ENCODE results near the gene MMP13. TPM values are rescaled to one million over a fixed set of nuclear protein-coding genes. Genes with fewer than 3 reads are reported as not detected.
"Not testable (repeated sequence)": the region's sequence is repeated elsewhere in the genome, so short reads cannot be mapped to it uniquely, and the experiment has no call there.

The MMP13 gene
- total RNA-seq: 0.13 TPM in 1 of 2 replicates, not detected in the other

- no peak for DNase-seq (ENCODE audit: low read depth)
- no peaks in the 10 kb centered on the region for H3K36me3 ChIP-seq (ENCODE audit: control insufficient read depth, insufficient read depth, low read length)
- H3K27me3 ChIP-seq (ENCODE audit: control insufficient read depth, insufficient read depth, low read length): no peaks in the 10 kb centered on the region
- no peak within 1 kb of the TSS for H3K4me3 ChIP-seq (ENCODE audit: low read depth, low read length)
- TF ChIP-seq, protein P1, sequence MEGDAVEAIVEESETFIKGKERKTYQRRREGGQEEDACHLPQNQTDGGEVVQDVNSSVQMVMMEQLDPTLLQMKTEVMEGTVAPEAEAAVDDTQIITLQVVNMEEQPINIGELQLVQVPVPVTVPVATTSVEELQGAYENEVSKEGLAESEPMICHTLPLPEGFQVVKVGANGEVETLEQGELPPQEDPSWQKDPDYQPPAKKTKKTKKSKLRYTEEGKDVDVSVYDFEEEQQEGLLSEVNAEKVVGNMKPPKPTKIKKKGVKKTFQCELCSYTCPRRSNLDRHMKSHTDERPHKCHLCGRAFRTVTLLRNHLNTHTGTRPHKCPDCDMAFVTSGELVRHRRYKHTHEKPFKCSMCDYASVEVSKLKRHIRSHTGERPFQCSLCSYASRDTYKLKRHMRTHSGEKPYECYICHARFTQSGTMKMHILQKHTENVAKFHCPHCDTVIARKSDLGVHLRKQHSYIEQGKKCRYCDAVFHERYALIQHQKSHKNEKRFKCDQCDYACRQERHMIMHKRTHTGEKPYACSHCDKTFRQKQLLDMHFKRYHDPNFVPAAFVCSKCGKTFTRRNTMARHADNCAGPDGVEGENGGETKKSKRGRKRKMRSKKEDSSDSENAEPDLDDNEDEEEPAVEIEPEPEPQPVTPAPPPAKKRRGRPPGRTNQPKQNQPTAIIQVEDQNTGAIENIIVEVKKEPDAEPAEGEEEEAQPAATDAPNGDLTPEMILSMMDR (IDR thresholded peaks at IDR 0.05; ENCODE audit: insufficient read depth, low read length, poor library complexity, severe bottlenecking): no peak
These were observed at the start of gene MMP13 for GRCh38 chr11:102955624-102956023. Gene MMP13, minus strand, starts transcription at chr11:102955732. Its CDS starts 27 bp downstream, at chr11:102955705.

- not testable (repeated sequence) for H3K27me3 ChIP-seq (ENCODE audit: control insufficient read depth, insufficient read depth, low read length); H3K36me3 ChIP-seq (ENCODE audit: control insufficient read depth, insufficient read depth, low read length); H3K4me3 ChIP-seq (ENCODE audit: low read depth, low read length); DNase-seq (ENCODE audit: low read depth)
These were observed 48.7 kb upstream of the MMP13 start for GRCh38 chr11:103004234-103004633.

DNA sequence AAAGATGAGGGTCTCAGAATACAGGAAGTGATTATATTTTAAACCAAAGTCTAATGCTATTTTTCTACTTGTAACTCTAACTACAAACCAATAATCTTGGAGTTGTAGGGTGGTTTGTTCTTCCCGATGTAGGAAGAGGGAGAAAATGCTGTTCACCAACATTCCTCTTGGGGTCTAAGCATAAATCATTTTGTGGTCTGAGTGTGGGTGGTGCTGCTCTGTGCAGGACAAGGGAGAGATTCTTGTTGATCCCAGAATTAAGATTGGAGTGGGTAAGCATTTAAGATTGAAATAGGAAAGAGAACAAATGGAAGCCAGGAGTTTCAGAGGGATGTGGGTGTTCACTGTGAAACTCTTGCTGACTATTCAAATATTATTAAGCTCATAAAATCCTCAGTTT lies 38.6 kb upstream of the MMP13 start:
- H3K27me3 ChIP-seq (ENCODE audit: control insufficient read depth, insufficient read depth, low read length): no peaks in the 10 kb centered on the region
- no peak overlapping the region for H3K4me3 ChIP-seq (ENCODE audit: low read depth, low read length)
- H3K36me3 ChIP-seq (ENCODE audit: control insufficient read depth, insufficient read depth, low read length): no peaks in the 10 kb centered on the region
- DNase-seq (ENCODE audit: low read depth): no peak
- TF ChIP-seq, protein P1 (IDR thresholded peaks at IDR 0.05; ENCODE audit: insufficient read depth, low read length, poor library complexity, severe bottlenecking): no peak

GRCh38 chr11:102991776-102992175 lies 36.2 kb upstream of the MMP13 start:
- no peaks in the 10 kb centered on the region for H3K36me3 ChIP-seq (ENCODE audit: control insufficient read depth, insufficient read depth, low read length)
- DNase-seq (ENCODE audit: low read depth): no peak
- TF ChIP-seq, protein P1 (IDR thresholded peaks at IDR 0.05; ENCODE audit: insufficient read depth, low read length, poor library complexity, severe bottlenecking): no peak
- no peak overlapping the region for H3K4me3 ChIP-seq (ENCODE audit: low read depth, low read length)
- no peaks in the 10 kb centered on the region for H3K27me3 ChIP-seq (ENCODE audit: control insufficient read depth, insufficient read depth, low read length)

GRCh38 chr11:102990145-102990544 lies 34.6 kb upstream of the MMP13 start:
- TF ChIP-seq, protein P1 (IDR thresholded peaks at IDR 0.05; ENCODE audit: insufficient read depth, low read length, poor library complexity, severe bottlenecking): no peak

DNA sequence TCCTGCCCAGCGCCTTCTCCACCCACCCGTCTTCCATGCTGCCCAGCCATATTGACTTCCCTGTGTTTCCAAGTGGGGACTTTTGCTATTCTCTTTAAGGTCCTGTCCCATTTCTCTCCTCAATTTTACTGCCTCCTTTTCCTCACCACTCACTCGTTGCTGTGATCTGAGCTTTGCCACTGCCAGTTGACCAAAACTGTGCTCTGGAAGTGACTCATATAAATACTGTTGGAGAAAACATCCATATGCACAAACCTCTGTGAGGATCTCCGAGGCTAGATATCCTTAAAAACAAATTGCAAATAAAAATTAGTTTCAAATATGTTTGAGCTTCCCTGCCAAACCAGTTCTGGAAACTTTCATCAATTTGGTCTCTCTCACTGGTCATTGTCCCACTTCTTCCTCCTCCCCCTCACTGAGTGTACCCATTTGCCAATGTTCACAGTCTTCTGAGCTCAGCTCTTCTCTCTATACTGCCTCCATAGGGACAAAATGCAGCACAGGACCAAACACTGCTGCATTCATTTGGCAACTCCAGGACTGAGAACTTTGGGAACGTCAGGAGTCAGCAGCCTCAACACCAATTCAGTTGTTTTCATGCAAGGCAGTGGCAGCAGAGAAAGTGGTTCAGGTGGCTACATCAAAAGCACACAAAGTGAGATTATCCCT lies 34.0 kb upstream of the MMP13 start:
- Histone ChIP-seq H3K36me3 (ENCODE audit: control insufficient read depth, insufficient read depth, low read length) (no peaks in the 10 kb centered on the region), H3K4me3 (ENCODE audit: low read depth, low read length) (no peak overlapping the region), H3K27me3 (ENCODE audit: control insufficient read depth, insufficient read depth, low read length) (no peaks in the 10 kb centered on the region)
- no peak for DNase-seq (ENCODE audit: low read depth)
- TF ChIP-seq, protein P1 (IDR thresholded peaks at IDR 0.05; ENCODE audit: insufficient read depth, low read length, poor library complexity, severe bottlenecking): no peak

More at GRCh38 chr11:102990145-102990544, 34.6 kb upstream of the MMP13 start:
- no peak for DNase-seq (ENCODE audit: low read depth)
- Histone ChIP-seq H3K36me3 (ENCODE audit: control insufficient read depth, insufficient read depth, low read length) (no peaks in the 10 kb centered on the region), H3K27me3 (ENCODE audit: control insufficient read depth, insufficient read depth, low read length) (no peaks in the 10 kb centered on the region), H3K4me3 (ENCODE audit: low read depth, low read length) (no peak overlapping the region)

Data from kidney epithelial cell (primary cell).